Activated T-cell treated with anti-CD3 and anti-CD28 coated beads for 4 hours (primary cell): Measurements from ENCODE around the gene CACNA1B.
"Not testable (repeated sequence)": the region's sequence is repeated elsewhere in the genome, so short reads cannot be mapped to it uniquely, and the experiment has no call there.

Source experiments
- DNase-seq: peaks from one replicate; pipeline ENCODE4 v3.0.0-alpha.2; 2020

The CACNA1B gene

DNA sequence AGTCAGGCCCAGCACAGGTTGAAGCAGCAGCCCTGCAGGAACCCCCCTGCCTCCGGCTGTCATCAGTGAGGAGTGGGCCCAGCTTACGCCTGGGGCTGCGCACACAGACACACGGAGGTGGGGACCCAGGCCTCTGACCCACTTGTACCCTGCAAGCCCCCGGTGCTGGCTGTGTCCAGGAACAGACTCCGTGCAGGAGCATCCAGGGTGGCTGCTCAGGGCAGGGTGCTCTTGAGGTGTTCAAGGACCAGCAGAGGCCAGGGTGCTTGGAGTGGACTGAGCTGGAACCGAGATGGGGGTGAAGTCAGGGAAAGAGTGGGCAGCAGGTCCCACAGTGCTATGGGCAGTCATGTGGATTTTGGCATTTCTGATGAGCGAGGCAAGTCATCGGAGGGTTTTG, 199.5 kb downstream of the CACNA1B start:
- no peak for DNase-seq

DNA sequence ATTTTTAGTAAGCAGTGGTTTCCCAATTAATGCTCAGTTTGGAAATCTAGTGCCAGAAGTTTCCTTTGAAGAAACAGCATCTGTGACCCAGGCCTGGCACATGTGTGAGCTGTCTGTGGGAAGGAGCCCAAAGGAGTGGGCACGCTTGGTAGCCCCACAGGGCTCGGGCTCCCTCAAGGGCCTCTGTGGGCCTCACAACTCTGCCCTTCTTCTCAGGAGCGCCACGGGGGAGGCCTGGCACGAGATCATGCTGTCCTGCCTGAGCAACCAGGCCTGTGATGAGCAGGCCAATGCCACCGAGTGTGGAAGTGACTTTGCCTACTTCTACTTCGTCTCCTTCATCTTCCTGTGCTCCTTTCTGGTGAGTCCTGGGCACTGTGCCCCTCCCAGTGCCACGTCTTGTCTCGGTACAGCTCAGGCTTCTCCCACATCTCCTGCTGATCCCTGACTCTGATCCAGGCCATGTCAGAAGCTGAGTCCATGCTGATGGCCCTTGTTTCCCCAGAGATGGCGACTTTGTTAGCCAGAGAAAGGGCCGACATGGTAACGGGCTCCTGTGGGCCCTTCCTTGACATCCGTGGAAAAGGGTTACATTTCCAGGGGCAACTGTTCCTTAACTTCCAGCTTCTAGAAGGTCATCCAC, 200.4 kb downstream of the CACNA1B start:
- DNase-seq: no peak

DNA sequence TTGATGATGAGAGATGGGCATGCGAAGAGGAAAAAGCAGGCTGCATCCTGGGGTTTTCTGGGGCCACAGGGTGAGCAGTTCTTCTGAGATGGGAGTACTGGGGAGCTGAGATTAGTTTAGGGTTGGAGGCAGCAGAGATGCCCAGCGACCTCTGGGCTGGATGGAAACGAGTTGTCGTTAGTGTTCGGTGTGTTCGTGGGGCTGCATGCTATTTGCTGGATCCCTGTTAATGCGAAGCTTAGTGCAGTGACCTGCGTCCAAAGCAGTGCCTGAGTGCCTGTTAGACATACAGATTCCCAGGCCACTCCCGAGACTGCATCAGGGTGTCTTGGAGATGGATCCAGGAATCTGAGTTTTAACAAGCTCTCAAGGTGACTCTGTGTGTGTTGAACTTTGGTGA, 201.3 kb downstream of the CACNA1B start:
- no peak for DNase-seq

DNA sequence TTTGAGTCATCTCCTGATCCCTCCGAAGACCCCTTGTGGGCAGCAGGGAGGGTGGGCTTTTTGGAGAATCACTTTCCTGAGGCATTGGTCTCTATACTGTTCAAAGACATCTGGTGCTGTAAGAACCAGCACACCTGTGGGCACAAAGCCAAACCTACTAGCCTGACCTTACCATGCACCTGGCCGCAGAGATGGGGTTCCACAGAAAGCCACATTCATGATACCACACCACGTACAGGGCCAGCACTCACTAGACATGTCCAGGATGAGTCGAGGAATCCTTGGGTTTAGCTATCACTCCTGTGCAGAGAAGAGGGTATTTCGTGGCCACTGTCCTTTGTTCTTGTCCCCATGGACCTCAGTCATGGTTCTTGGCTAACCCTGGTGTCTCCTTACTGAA, 203.4 kb downstream of the CACNA1B start:
- no peak for DNase-seq

DNA sequence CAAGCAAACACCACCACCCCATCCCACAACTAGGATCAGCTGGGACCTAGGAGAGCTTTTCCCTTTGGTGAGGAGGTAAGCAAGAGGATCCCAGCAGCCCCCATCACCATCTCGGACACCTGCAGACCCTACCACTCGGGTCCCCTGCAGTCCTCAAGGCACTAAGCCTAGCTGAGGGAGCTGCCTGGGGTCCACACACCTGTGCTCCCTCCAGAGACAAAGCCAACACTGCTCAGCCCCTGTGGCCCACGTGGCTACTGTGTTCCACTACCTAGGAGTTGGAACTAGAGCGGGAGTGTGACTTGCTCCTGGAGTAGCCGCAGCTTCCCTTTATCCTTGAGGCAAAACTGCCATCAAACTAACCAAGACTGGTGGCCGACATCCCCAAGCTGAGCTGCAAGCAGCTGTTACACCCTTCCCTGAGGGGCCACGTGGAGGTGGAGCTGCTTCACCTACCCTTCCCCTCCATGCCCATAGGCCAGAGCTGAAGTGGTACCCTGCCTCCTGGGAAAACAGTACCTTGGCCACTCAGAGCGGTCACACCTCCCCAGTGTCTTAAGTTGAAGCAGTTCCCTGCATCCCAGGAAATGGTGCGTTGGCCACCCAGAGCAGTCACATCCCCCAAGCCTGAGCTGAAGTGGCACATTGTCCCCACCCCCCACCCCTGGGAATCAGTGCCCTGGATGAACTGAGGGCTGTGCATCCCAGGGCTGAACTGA, 205.5 kb downstream of the CACNA1B start:
- no peak for DNase-seq

DNA sequence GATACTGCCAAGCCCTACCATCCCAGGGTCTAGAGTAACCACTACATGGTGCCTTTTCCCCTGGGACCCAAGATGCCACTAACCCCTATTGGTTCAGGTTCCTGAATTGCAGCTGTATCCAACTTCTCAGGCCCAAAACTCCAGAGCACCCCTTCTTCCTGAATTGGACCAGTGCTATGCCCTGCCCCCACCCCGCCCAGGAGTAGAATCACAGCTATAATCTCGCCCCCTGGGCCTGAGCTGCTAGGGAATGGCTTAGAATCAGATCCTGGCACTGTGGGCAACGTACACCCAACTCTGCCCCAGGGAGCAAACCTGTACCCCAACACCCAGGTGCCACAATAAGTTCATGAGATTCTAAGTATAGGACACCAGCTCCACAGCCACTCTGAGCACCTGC, 206.3 kb downstream of the CACNA1B start:
- DNase-seq: no peak

DNA sequence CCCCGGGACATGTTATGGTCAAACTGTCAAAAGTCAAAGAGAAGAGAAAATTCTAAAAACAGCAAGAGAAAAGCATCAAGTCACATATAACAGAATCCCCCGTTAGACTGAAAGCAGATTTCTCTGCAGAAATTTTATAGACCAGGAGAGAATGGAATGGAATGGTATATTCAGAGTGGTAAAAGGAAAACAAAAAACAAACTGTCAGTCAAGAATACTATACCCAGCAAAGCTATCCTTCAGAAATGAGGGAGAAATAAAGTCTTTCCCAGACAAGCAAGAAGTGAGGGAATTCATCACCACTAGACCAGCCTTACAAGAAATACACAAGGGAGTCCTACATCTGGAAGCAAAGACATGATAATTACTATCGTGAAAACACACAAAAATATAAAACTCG, 208.0 kb downstream of the CACNA1B start:
- no peak for DNase-seq

DNA sequence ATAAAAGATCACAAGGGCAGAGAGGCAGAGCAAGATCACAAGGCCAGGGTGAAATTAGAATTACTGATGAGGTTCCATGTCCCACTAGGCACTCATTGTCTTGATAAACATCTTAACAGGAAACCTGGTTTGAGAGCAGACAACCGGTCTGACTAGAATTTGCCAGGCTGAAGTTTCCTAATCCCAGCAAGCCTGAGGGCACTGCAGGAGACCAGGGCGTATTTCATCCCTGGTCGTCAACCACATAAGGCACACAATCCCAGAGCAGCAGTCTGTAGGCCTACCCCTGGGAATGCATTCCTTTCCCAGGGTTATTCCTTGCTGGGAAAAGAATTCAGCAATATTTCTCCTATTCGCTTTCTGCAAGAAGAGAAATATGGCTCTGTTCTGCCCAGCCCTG, 214.5 kb downstream of the CACNA1B start:
- not testable (repeated sequence) for DNase-seq

DNA sequence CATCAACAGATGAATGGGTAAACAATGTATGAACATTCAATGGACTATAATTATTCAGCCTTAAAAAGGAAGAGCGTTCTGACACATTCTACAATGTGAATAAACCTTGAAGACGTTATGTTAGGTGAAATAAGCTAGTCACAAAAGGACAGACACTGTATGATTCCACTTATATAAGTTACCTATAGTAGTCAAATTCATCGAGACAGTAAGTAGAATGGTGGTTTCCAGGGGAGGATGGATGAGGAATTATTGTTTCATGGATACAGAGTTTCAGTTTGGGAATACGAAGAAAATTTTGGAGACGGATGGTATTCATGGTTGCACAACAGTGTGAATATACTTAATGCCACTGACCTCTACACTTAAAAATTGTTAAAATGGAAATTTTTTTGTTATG, 216.4 kb downstream of the CACNA1B start:
- DNase-seq: no peak

DNA sequence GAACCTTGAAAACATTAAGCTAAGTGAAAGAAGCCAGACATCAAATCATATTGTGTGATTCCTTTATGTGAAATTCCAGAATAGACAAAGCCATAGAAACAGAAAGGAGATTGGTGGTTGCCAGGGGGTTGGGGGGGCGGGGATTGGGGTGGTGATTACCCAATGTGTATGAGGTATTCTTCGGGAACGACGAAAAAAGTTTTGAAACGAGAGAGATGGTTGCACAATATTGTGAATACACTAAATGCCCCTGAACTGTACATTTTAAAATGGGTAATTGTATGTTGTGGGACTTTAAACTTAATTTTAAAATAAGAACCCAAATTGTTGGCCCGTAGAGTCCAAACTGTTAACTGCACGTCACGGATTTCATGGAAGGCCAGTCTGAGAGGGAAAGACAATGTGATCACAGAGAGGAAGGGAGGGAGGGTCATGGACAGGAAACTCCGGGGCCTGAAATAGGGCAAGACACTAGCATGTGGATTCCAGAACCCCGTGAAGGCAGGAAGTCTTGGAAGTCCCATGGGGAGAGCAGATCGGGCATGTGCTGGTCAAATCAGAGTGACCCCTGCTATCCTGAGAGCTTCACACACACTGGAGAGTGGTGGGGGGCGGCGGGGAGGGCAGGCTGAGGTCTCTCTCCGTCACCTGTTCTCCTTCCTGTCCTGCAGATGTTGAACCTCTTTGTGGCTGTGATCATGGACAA, 218.4 kb downstream of the CACNA1B start:
- DNase-seq: no peak

DNA sequence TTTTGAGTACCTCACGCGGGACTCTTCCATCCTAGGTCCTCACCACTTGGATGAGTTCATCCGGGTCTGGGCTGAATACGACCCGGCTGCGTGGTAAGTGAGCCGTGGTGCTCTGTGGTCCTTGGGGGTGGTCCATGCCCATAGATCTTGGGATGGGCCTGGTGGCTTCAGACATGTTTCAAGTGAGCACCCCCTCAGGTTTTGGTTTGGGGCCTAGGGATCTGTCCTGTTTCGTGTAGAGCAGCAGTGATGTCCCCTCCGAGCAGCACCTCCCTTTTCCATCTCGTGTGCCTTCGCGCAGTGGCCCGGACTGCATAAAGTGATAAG, 218.9 kb downstream of the CACNA1B start:
- DNase-seq: no peak

DNA sequence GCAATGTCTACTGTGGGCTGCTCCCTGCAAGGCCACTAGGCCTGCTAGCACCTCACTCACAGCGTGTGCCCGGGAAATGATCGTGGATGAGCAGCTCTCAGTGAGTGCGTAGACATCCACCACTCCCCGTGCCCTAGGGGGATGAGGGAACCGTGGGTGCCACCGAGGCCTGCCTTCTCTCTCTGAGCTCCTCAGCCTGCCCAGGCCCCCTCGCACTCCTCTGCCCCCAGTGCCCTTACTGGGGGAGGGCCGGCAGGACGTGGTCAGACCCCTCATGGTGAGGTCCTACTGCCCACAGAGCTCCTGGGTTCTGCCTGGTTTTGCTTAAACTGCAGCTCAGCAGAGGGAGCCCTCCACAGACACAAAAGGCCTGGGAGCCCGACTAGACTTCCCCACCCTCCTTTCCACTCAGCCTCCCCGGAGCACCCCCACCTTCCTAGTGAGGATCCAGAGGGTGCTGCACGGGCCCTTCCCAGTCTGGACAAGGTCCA, 220.0 kb downstream of the CACNA1B start:
- DNase-seq: no peak

DNA sequence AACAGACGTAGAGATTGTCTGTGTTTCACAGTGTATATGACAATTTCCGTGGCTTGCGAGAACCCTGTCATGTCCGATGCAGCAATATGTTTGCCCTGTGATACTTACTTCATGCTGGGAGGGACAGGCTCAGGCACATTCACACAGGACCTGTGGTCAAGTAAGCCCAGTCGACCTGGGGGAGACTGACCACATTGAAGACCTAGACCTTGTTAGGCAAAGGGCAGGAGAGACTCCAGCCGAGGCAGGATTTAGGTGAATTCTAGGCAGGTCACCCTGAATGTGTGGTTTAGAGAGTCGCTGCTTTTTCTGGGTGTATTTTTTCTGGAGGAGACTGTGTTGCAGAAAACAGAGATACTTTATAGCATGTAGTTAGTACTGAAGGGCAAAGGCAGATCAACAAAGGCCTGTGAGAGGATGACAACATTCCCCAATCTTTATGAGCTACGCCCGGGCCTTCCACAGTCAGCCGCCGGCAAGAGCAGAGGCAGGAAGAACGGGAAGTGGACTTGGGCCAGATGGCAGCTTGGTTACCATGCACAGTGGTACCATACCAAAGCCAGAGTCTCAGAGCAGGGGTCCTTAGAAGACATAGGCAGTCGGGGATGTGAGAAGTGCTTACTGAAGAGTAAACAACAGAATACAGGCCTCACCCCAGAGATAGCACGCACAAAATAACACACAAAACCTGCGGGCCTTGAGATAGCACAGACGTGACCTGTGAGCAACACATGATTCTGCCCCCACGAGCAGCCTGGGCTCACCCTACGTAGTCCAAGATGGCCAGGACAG, 220.7 kb downstream of the CACNA1B start:
- DNase-seq: no peak

DNA sequence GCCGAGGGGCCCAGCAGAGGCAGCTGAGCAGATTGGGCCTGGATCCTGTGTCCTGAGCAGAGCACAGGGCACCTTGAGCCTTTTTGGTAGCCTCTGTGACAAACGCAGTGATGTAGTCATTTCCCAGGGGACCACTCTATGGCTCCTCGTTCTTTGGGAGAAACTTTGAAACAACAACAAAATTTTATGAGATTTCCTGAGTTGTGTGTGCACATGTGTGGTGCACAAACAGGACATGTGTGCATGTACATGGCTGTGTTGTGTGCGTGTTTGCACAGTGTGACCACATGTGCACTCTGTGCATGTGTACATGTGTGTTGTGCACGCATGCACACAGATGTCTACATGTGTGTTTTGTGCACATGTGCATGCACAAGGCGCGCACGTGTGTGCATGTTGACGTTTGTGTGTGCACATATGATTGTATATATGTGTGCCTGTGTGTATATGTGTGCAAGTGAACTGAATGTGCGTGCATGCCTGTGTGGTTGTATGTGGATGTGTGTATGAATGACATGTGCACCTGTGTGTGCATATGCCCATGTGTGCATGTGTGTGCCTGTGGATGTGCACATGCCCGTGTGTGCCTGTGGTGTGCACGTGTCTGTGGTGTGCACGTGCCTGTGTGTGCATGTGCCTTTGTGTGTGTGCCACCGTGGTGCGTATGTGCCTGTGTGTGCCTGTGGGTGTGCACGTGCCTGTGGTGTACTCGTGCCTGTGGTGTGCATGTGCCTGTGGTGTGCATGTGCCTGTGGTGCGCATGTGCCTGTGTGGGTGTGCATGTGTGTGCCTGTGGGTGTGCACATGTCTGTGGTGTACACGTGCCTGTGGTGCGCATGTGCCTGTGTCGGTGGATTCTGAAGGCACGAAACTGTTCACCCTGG, 221.6 kb downstream of the CACNA1B start:
- DNase-seq: no peak

DNA sequence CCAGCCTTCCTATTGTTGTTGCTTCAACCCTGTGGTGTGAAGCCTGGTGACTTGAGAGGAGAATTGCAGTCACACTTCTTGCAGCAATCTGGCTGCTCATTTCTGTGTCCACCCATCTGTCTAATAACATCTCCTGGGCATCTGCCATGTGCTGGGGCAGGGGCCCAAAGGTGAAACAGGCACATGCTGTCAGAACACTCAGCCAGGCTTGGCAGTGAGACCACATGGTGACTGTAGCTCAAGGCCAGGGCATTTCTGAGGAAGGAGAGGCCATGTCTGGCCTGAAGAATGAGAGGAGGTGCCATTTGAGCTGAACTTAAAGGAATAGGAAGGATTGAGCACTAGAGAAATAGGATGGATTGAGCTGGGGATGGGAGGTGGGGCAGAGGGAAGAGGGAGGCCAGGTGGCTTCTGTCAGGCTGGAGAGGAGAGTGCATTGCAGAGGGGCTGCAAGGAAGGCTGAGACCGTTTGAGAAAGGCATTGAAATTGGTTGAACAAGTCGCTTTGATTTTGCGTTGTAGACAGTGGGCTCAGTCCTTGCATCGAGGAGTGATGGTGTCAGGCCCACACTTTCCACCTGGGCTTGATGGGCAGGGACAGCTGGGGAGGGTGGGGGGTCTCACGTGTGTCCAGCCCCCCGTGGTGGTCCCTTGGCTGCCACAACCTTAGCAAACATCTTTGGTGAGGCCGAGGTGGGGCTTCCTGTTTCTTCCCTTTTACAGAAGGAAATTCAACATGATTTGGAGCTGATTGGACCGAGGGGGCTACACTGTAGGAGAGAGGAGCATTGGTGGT, 222.4 kb downstream of the CACNA1B start:
- DNase-seq: no peak

DNA sequence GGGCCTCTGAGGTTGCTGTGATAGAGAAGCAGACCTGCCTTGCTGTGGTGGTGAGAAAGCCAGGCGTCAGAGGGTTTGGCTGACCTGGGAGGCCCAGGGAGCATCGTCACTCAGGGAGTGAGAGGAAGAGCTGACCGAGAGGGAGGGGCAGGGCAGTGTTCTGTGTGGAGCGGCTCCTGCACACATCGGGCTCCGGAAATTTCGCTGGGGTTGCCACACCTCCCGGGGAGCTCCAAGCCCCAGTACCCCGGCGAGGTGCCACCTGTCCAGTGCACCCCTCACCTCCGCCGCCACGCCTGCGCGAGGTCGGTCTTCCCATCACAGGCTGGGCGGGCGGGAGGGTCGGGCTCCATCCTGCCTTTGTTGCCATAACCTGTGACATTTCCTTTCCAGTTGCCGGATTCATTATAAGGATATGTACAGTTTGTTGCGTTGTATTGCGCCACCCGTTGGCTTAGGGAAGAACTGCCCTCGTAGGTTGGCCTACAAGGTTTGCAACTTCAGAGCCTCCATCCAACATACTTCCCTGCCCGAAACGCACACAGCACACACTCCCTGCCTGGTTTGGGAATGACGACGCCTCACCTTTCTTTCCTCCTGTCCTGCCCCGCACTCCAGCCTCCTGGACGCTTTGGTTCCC, 223.2 kb downstream of the CACNA1B start:
- DNase-seq: no peak

DNA sequence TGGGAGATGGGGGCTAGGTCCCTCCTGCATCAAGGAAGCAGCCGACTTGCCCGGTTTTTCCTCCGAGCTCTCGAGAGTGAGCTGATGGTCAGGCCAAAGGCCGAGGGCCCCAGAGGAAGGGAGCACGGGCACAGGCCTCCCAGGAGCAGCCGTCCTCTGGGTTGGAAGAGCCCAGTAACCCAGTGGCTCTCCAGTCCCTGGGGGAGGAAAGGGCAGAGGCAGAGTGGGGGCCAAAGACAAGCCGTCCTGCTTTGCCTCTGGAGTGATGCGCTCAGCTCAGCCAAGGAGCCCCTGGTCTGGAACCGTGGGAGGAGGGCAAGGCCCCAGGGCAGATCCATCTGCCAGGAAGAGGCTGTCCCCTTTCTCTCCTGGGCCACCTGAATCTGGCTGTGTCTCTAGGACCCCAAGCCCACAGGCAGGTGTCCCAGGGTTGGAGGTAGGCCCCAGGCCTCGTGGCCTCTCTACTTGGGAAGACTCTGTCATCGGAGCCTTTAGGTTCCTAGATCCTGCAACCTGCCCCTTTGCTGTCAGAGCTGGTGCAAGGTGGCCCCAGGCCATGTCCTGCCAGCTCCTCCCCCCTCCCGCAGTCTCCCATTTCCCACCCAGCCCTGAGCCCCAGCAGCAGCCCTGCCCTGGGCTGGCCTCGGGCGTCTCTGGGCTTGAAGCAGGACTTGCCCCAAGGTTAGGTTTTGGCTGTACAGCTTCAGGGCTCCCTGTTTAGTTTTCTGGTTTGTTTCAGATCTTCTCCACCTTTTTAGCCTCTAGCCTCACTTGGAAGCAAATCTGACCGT, 224.1 kb downstream of the CACNA1B start:
- DNase-seq: no peak

DNA sequence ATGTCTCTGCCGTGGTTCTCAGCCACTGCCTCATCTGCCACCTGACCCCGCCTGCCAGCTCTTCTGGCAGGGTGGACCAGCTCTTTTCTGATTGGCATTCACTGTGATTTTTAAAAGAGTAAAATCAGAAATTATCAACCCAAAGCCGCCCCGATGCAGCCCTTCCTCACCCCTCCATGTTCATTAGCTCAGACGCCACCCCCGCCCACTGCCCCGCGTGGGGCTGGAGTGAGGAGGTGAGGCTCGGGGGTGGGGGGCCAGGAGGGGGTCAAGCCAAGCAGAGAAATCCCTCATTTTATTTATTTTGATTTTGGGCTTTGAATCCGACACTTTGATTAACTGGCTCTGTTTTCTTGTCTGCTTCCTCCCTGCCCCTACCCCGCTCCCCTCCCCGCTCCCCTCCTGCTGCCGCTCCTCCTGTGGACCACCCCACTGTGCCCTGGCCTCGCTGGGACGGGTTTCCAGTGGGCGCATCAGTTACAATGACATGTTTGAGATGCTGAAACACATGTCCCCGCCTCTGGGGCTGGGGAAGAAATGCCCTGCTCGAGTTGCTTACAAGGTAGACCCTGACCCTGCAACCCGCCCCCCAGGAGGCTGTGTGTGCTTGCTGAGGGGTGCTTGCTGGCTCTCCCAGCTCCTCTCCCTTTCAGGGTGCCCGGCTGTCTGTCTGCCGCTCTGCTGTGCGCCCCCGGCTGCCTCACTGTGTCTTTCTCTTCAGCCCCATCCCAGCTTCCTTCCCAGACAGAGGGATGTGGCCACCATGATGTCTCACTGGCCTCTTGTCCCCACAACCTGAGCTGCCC, 224.9 kb downstream of the CACNA1B start:
- no peak for DNase-seq
